ENCODE measurements around the gene XPR1. TPM values are rescaled to one million over a fixed set of nuclear protein-coding genes. Genes with fewer than 3 reads are reported as not detected.

Gene XPR1
- polyA plus RNA-seq, 2 donors = 2.4 to 3.9 TPM

- Histone ChIP-seq H3K27me3 (ENCODE audit: control insufficient read depth in 1 of 2, insufficient read depth in 2 of 2, low read length in 2 of 2) (no peaks in the 10 kb centered on the region), H3K9me3 (ENCODE audit: control insufficient read depth in 2 of 2, insufficient read depth in 1 of 2, low read depth in 1 of 2, low read length in 1 of 2) (no peaks in the 10 kb centered on the region), H3K4me3 (ENCODE audit: low read depth in 1 of 2, low read length in 2 of 2) (no peak overlapping the region), H3K4me1 (ENCODE audit: control insufficient read depth in 2 of 2, insufficient read depth in 2 of 2, low read length in 1 of 2) (peaks cover 0 to 2% of the 10 kb centered on the region in 2 donors), H3K36me3 (ENCODE audit: control insufficient read depth in 2 of 2, insufficient read depth in 2 of 2, low read length in 1 of 2) (no peaks in the 10 kb centered on the region), H3K27ac (ENCODE audit: low read depth in 2 of 2, low read length in 1 of 2) (no peak overlapping the region)
- 85 to 92% methylated on average over 1 of the region's 1 CpG for WGBS, 2 donors
Observed at GRCh38 chr1:180612632-180613031, 19.2 kb upstream of the XPR1 start.

- peaks cover 0 to 2% of the 10 kb centered on the region in 2 donors for H3K4me1 ChIP-seq (ENCODE audit: control insufficient read depth in 2 of 2, insufficient read depth in 2 of 2, low read length in 1 of 2)
- H3K27ac ChIP-seq (ENCODE audit: low read depth in 2 of 2, low read length in 1 of 2) = peak overlapping the region; percentile 25 to 47
- 40 to 41% methylated on average over 5 of the region's 5 CpGs for WGBS, 2 donors
- H3K36me3 ChIP-seq (ENCODE audit: control insufficient read depth in 2 of 2, insufficient read depth in 2 of 2, low read length in 1 of 2) = no peaks in the 10 kb centered on the region
- H3K4me3 ChIP-seq (ENCODE audit: low read depth in 1 of 2, low read length in 2 of 2) = no peak overlapping the region
- H3K27me3 ChIP-seq (ENCODE audit: control insufficient read depth in 1 of 2, insufficient read depth in 2 of 2, low read length in 2 of 2) = no peaks in the 10 kb centered on the region
- H3K9me3 ChIP-seq (ENCODE audit: control insufficient read depth in 2 of 2, insufficient read depth in 1 of 2, low read depth in 1 of 2, low read length in 1 of 2) = no peaks in the 10 kb centered on the region
Observed at GRCh38 chr1:180614730-180615129, 17.1 kb upstream of the XPR1 start.

GRCh38 chr1:180615493-180616290 is 16.1 kb upstream of the XPR1 start:
- H3K27me3 ChIP-seq (ENCODE audit: control insufficient read depth in 1 of 2, insufficient read depth in 2 of 2, low read length in 2 of 2) = no peaks in the 10 kb centered on the region
- no peak overlapping the region for H3K4me3 ChIP-seq (ENCODE audit: low read depth in 1 of 2, low read length in 2 of 2)
- no peaks in the 10 kb centered on the region for H3K9me3 ChIP-seq (ENCODE audit: control insufficient read depth in 2 of 2, insufficient read depth in 1 of 2, low read depth in 1 of 2, low read length in 1 of 2)
- H3K4me1 ChIP-seq (ENCODE audit: control insufficient read depth in 2 of 2, insufficient read depth in 2 of 2, low read length in 1 of 2) = peaks cover 0 to 2% of the 10 kb centered on the region in 2 donors
- peak overlapping the region; percentile 4 to 13 for H3K27ac ChIP-seq (ENCODE audit: low read depth in 2 of 2, low read length in 1 of 2)
- H3K36me3 ChIP-seq (ENCODE audit: control insufficient read depth in 2 of 2, insufficient read depth in 2 of 2, low read length in 1 of 2) = no peaks in the 10 kb centered on the region
- WGBS, 2 donors = 45% methylated on average over 8 of the region's 8 CpGs

DNA sequence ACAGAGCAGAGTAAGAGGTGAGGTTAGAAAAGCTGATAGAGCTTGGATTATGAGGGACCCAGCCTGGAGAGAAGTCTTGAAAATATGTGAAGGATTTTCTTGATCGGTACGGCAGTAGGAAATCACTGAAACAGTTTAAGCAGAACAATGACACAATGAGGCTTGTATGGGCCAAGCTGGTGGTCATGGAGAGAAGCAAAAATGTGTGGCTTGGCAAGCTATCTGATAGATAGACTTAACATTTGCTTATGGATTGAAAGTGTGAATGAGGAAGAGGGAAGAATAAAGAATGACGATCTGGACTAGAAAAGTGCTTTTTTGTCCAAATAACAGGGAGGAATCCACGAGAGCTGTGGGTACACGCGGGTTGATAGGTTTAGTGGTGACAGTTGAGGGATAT is 15.4 kb upstream of the XPR1 start:
- Histone ChIP-seq H3K9me3 (ENCODE audit: control insufficient read depth in 2 of 2, insufficient read depth in 1 of 2, low read depth in 1 of 2, low read length in 1 of 2) (no peaks in the 10 kb centered on the region), H3K27ac (ENCODE audit: low read depth in 2 of 2, low read length in 1 of 2) (peak overlapping the region in 1 of 2 donors; percentile 4), H3K27me3 (ENCODE audit: control insufficient read depth in 1 of 2, insufficient read depth in 2 of 2, low read length in 2 of 2) (no peaks in the 10 kb centered on the region), H3K4me1 (ENCODE audit: control insufficient read depth in 2 of 2, insufficient read depth in 2 of 2, low read length in 1 of 2) (peaks cover 0 to 2% of the 10 kb centered on the region in 2 donors), H3K36me3 (ENCODE audit: control insufficient read depth in 2 of 2, insufficient read depth in 2 of 2, low read length in 1 of 2) (no peaks in the 10 kb centered on the region), H3K4me3 (ENCODE audit: low read depth in 1 of 2, low read length in 2 of 2) (no peak overlapping the region)
- 39 to 49% methylated on average over 6 of the region's 6 CpGs for WGBS, 2 donors

DNA sequence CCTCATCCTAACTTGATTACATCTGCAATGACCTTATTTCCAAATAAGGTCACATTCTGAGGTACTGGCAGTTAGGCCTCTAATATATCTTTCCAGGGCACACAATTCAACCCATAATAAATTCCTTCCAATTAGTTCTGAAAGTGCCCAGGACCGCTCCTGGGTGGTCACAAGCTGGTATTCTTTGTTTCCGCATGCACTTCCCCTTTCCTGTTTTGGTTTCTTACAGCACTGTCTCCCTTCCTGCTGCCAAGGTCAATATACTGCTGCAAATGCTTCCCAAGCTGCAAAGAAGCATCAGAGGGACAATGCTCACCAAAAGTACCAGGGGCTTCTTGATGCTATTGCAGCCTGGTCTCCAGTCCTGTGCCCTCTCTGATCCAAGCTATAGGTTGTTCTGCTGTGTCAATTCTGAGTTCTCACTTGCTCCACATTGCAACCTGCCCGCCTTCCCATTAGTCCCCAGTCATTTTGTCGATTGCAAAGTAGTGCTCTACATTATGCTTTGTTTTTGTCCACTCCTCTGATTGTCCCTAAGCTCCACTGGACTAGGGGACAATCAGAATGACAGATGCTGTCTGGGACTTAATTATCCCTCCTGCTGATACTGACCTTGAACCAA is 13.9 kb upstream of the XPR1 start:
- WGBS, 2 donors = 75 to 84% methylated on average over 4 of the region's 4 CpGs
- no peak overlapping the region for H3K4me3 ChIP-seq (ENCODE audit: low read depth in 1 of 2, low read length in 2 of 2)
- no peaks in the 10 kb centered on the region for H3K36me3 ChIP-seq (ENCODE audit: control insufficient read depth in 2 of 2, insufficient read depth in 2 of 2, low read length in 1 of 2)
- peaks cover 0 to 2% of the 10 kb centered on the region in 2 donors for H3K4me1 ChIP-seq (ENCODE audit: control insufficient read depth in 2 of 2, insufficient read depth in 2 of 2, low read length in 1 of 2)
- H3K9me3 ChIP-seq (ENCODE audit: control insufficient read depth in 2 of 2, insufficient read depth in 1 of 2, low read depth in 1 of 2, low read length in 1 of 2) = no peaks in the 10 kb centered on the region
- H3K27ac ChIP-seq (ENCODE audit: low read depth in 2 of 2, low read length in 1 of 2) = no peak overlapping the region
- H3K27me3 ChIP-seq (ENCODE audit: control insufficient read depth in 1 of 2, insufficient read depth in 2 of 2, low read length in 2 of 2) = no peaks in the 10 kb centered on the region

- Histone ChIP-seq H3K9me3 (ENCODE audit: control insufficient read depth in 2 of 2, insufficient read depth in 1 of 2, low read depth in 1 of 2, low read length in 1 of 2) (no peaks in the 10 kb centered on the region), H3K27ac (ENCODE audit: low read depth in 2 of 2, low read length in 1 of 2) (no peak overlapping the region), H3K4me1 (ENCODE audit: control insufficient read depth in 2 of 2, insufficient read depth in 2 of 2, low read length in 1 of 2) (peaks cover 0 to 4% of the 10 kb centered on the region in 2 donors), H3K36me3 (ENCODE audit: control insufficient read depth in 2 of 2, insufficient read depth in 2 of 2, low read length in 1 of 2) (no peaks in the 10 kb centered on the region), H3K4me3 (ENCODE audit: low read depth in 1 of 2, low read length in 2 of 2) (no peak overlapping the region), H3K27me3 (ENCODE audit: control insufficient read depth in 1 of 2, insufficient read depth in 2 of 2, low read length in 2 of 2) (no peaks in the 10 kb centered on the region)
- 85 to 91% methylated on average over 4 of the region's 4 CpGs for WGBS, 2 donors
Observed at GRCh38 chr1:180620581-180620980, 11.2 kb upstream of the XPR1 start.

- Histone ChIP-seq H3K27me3 (ENCODE audit: control insufficient read depth in 1 of 2, insufficient read depth in 2 of 2, low read length in 2 of 2) (no peaks in the 10 kb centered on the region), H3K36me3 (ENCODE audit: control insufficient read depth in 2 of 2, insufficient read depth in 2 of 2, low read length in 1 of 2) (no peaks in the 10 kb centered on the region), H3K27ac (ENCODE audit: low read depth in 2 of 2, low read length in 1 of 2) (no peak overlapping the region), H3K4me1 (ENCODE audit: control insufficient read depth in 2 of 2, insufficient read depth in 2 of 2, low read length in 1 of 2) (peaks cover 0 to 2% of the 10 kb centered on the region in 2 donors), H3K9me3 (ENCODE audit: control insufficient read depth in 2 of 2, insufficient read depth in 1 of 2, low read depth in 1 of 2, low read length in 1 of 2) (no peaks in the 10 kb centered on the region), H3K4me3 (ENCODE audit: low read depth in 1 of 2, low read length in 2 of 2) (no peak overlapping the region)
- 88 to 93% methylated on average over 10 of the region's 10 CpGs for WGBS, 2 donors
Observed at GRCh38 chr1:180622658-180623508, 8.9 kb upstream of the XPR1 start.

GRCh38 chr1:180623579-180624347 is 8.1 kb upstream of the XPR1 start:
- no peak overlapping the region for H3K4me3 ChIP-seq (ENCODE audit: low read depth in 1 of 2, low read length in 2 of 2)
- peaks cover 0 to 2% of the 10 kb centered on the region in 2 donors for H3K4me1 ChIP-seq (ENCODE audit: control insufficient read depth in 2 of 2, insufficient read depth in 2 of 2, low read length in 1 of 2)
- H3K27ac ChIP-seq (ENCODE audit: low read depth in 2 of 2, low read length in 1 of 2) = no peak overlapping the region
- H3K9me3 ChIP-seq (ENCODE audit: control insufficient read depth in 2 of 2, insufficient read depth in 1 of 2, low read depth in 1 of 2, low read length in 1 of 2) = no peaks in the 10 kb centered on the region
- no peaks in the 10 kb centered on the region for H3K36me3 ChIP-seq (ENCODE audit: control insufficient read depth in 2 of 2, insufficient read depth in 2 of 2, low read length in 1 of 2)
- H3K27me3 ChIP-seq (ENCODE audit: control insufficient read depth in 1 of 2, insufficient read depth in 2 of 2, low read length in 2 of 2) = no peaks in the 10 kb centered on the region
- 51 to 55% methylated on average over 3 of the region's 3 CpGs for WGBS, 2 donors

GRCh38 chr1:180626711-180627110 is 5.1 kb upstream of the XPR1 start:
- Histone ChIP-seq H3K4me3 (ENCODE audit: low read depth in 1 of 2, low read length in 2 of 2) (no peak overlapping the region), H3K9me3 (ENCODE audit: control insufficient read depth in 2 of 2, insufficient read depth in 1 of 2, low read depth in 1 of 2, low read length in 1 of 2) (no peaks in the 10 kb centered on the region), H3K36me3 (ENCODE audit: control insufficient read depth in 2 of 2, insufficient read depth in 2 of 2, low read length in 1 of 2) (no peaks in the 10 kb centered on the region), H3K27me3 (ENCODE audit: control insufficient read depth in 1 of 2, insufficient read depth in 2 of 2, low read length in 2 of 2) (no peaks in the 10 kb centered on the region), H3K4me1 (ENCODE audit: control insufficient read depth in 2 of 2, insufficient read depth in 2 of 2, low read length in 1 of 2) (peaks cover 0 to 2% of the 10 kb centered on the region in 2 donors), H3K27ac (ENCODE audit: low read depth in 2 of 2, low read length in 1 of 2) (no peak overlapping the region)
- WGBS, 2 donors = 56 to 76% methylated on average over 1 of the region's 1 CpG
